GM19043 (cell line): ENCODE results near the gene CHD3.
"Not testable (repeated sequence)": the region's sequence is repeated elsewhere in the genome, so short reads cannot be mapped to it uniquely, and the experiment has no call there.

ENCODE experiments used
- ATAC-seq: cut with Tn5 transposase; IDR thresholded peaks from one replicate; pipeline ENCODE4 v1.9.1; 2021; ENCODE audit warnings: low read depth; ENCODE audit not compliant: unreplicated experiment

The CHD3 gene

DNA sequence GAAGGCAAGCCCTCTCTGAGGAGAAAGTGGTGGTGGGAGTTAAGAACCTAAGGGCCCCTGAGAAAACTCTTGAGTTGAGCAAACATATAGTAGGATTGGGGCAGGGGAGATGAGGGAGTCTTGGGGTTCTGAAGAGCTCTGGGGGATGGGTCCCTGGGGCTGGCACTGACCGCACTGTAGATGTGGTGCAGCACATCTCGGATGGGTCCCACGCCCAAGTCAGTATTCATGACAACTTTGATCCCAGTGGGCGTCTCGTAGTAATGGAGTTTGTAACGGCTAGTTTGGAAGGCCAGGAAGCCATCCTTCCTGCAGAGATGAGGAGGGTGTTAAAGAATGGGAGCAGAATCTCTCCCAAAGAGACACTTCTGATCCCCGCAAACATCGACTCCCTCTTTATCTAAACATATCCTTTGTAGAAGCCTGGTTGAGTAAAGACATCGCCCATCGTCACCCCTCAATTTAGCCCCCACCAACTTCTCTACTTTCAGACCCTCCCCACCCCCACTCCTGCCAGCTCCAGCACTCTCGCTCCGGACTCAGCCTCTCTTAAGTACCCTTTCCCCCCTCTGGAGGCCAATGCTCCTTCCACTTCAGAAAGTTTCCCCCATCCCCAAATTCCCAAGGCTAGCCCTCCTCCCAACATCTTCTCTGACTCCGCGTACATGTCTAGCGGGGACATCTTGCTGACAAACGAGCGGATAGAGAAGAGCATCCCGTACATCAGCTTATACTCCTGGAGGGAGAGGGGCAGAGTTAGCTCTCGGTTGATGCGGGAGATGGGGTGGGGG is 42.4 kb downstream of the CHD3 start:
- no peak for ATAC-seq

DNA sequence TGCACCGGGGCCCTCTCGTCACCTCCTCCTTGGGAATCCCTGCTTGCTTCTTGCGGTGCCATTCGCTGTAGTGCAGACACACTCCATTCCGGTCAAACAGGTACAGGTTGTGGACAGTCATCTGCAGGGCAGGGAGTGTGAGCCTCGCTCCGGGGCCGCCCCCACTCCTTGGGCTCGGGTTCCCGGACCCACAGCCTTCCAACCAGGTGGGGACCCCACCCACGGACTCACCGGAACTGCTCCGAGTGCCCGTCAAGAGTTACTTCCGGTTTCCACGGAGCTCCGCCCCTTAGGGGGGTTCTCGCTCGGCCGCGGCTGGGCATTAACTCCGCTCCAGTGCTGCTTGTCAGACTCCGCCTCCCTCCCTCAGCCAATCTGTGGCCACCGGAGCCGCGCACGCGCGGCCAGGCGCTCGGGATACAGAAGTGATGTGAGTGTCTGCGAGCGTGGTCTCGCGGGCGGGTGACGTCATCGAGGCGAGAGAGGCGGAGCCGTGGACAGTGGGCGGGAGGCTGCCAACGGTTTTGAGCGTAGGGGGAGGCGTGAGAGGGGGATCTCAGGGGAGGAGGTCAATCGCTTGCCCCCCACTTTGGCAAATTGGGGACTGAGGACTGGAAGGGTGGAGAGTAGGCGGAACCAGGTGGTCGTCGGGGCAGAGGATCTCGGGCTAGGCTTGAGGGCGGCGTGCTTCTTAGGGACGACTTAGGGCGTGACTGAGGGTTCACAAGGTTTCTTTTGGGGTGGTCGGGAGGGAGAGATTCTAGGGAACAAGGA is 43.3 kb downstream of the CHD3 start, which contains the start of the genes CNTROB and TRAPPC1:
Gene CNTROB, plus strand, starts transcription at position 498 of the 774 bp plus-strand sequence. CDS start 874 bp downstream, outside the sequence.
Gene TRAPPC1, minus strand, starts transcription at position 238 of the 774 bp plus-strand sequence. Its CDS starts 117 bp downstream, at position 121.
- ATAC-seq: peak; percentile 94

GRCh38 chr17:7932483-7932891 is 43.9 kb downstream of the CHD3 start:
- no peak for ATAC-seq

DNA sequence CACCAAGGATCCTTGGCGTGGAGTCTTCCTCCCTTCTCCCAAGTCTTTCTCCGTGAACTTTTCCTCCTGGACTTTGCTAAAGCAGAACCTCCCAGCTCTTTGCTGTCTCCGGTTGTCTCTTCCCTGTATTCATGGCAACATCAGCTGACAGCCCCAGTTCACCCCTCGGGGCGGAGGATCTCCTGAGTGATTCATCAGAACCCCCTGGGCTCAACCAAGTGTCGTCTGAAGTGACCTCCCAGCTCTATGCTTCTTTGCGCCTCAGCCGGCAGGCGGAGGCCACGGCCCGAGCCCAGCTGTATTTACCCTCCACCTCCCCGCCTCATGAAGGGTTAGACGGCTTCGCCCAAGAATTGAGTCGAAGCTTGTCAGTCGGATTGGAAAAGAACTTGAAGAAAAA is 44.4 kb downstream of the CHD3 start:
- ATAC-seq: no peak

DNA sequence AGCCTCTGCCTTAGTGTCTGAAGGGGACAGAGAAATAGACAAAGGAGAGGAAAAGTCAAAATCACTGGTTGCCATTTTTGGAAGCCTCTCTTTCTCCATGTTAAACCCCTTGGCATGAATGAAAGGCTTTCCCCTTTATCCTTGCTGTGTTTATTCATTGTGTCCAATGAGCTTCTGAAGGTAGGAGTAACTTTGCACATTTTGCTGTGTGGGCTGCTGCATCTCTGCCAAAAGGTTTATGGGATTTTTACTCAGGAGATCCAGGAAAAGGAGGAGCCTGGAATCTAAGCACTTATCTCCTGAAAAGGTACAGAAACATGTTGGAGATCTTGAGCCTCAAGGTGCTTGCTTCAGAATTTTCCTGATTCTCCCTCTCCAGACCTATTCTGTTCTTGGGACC is 47.3 kb downstream of the CHD3 start:
- no peak for ATAC-seq

DNA sequence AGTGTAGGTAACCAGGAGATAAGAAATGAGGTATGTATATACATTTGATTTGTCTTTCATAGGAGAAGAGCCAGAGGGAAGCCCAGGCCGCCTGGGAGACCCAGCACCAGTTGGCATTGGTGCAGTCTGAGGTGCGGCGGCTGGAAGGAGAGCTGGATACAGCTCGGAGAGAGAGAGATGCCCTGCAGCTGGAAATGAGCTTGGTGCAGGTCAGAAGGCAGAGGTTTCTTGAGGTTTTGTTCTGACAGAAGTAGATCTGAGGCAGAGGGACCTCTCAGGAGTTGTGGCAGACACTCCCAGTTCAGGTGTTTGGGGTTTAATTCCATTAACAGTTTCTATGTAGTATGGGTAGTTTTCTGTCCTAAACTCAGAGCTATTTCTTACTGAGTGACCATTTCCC is 51.4 kb downstream of the CHD3 start:
- ATAC-seq: no peak

GRCh38 chr17:7940743-7941142 is 52.2 kb downstream of the CHD3 start:
- no peak for ATAC-seq

- no peak for ATAC-seq
Observed at GRCh38 chr17:7943291-7943690, 54.7 kb downstream of the CHD3 start.

GRCh38 chr17:7944326-7944725 is 55.7 kb downstream of the CHD3 start:
- no peak for ATAC-seq

DNA sequence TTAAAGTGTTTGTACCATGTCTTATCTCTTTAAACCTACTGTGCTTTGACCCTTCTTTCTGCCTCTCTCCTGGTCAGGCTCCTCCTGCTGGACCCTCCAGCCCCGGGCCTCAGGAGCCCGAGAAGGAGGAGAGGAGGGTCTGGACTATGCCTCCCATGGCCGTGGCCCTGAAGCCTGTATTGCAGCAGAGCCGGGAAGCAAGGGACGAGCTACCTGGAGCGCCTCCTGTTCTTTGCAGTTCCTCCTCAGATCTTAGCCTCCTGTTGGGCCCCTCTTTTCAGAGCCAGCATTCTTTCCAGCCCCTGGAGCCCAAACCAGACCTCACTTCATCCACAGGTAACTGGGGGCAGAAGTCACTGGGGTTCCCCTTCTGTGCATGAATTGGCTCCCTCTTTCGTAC is 57.1 kb downstream of the CHD3 start:
- ATAC-seq: no peak

- no peak for ATAC-seq
Observed at GRCh38 chr17:7946441-7946840, 57.9 kb downstream of the CHD3 start.

- ATAC-seq: no peak
Observed at GRCh38 chr17:7947651-7948050, 59.1 kb downstream of the CHD3 start.

DNA sequence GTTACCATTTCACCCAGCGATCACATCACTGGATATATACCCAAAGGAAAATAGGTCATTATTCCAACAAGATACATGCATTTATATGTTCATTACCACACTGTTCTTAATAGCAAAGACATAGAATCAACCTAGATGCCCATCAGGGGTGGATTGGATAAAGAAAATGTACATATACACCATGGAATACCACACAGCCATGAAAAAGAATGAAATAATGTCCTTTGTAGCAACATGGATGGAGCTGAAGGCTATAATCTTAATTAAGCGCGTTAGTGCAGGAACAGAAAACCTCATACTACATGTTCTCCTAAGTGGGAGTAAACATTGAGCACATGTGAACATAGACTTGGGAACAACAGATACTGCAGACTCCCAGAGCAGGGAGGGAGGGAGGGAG is 62.0 kb downstream of the CHD3 start:
- ATAC-seq: no peak

GRCh38 chr17:7951143-7951792 is 62.7 kb downstream of the CHD3 start:
- no peak for ATAC-seq

GRCh38 chr17:7953266-7953665 is 64.7 kb downstream of the CHD3 start:
- not testable (repeated sequence) for ATAC-seq

DNA sequence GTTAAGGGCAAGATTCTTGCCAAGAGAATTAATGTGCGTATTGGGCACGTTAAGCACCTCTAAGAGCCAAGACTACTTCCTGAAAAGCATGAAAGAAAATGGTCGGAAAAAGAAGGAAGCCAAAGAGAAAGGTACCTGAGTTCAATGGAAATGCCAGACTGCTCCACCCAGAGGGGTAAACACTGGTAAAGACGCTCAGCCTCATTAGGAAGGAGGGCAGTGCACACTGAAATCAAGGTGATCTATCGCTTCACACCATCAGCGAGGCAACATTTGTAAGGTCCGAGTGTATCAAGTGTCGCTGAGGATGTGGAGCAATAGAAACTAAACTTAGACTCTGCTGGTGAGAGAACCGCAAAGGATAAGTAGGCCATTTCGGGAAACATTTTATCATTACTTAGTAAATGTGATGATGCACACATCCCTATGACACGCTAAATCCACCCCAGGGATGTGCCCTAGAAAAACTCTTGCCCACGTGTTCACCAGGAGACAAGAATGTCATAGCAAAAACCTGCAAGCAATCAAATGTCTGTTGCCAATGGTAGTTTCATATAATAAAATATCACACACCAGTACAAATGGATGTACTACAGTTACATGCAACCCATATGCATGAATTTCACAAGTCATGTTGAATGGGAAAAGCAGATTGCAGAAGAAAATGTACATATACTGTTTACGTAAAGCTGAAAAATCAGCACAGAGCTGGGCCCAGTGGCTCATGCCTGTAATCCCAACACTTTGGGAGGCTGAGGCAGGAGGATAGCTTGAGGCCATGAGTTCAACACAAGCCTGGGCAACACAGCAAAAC is 67.0 kb downstream of the CHD3 start:
- no peak for ATAC-seq

- no peak for ATAC-seq
Observed at GRCh38 chr17:7956228-7956965, 67.8 kb downstream of the CHD3 start.

DNA sequence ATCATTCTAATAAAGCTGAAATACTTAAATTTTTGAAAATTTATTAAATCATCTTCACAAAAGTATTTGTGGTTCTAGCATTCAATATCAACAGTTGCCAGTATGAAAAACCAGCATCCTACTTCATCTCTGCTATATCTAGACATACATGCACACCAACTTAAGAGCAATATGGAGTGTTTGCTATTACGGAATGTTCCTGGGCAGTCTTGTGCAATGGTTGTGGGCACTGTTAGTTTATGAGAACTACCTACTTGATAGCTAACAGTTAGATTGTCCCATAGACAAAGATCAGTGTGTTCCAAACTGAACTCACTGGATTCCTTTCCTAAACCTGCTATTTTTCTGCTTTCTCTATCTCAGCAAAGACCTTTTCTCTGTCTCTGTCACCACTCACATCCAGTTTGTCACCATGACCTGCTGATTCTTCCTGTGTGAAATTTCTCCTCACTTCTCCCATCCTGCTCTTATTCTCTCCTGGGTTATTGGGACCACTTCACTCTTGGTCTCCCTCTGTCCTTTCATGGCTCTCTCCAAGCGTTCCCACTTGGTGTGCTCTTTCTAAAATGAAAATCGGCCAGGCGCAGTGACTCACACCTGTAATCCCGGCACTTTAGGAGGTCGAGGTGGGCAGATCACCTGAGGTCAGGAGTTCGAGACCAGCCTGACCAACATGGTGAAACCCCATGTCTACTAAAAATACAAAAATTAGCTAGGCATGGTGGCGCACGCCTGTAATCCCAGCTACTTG is 71.1 kb downstream of the CHD3 start:
- no peak for ATAC-seq

DNA sequence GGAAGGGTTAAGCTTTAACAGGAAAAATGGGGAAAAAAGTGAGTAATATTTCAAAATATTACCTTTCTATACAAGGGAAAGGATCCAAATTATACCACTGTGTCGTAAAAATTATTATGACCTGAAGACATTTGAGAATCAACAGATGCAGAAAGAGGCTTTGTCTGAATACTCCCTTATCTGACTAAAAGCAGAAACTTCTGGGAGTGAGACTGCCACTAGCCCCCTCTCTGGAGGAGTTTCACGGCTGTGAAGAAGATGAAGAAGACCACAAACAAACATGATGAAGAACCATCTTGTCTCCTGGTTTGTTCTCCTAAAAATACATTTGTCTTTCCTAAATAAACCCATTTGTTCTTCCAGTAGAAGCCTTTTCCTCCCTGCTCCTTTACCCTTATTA is 72.8 kb downstream of the CHD3 start:
- ATAC-seq: no peak
